IPS-15b (cell line): Measurements from ENCODE around the gene BEST1.
A peak's percentile ranks its signal among the peaks of the same experiment; 100 is the strongest.

Source experiments
- H3K27me3 ChIP-seq: one replicate; pipeline ENCODE4 v1.6.1; 2013; ENCODE audit warnings: low read length; ENCODE audit not compliant: control insufficient read depth, insufficient read depth
- H3K36me3 ChIP-seq: one replicate; pipeline ENCODE4 v1.6.1; 2013; ENCODE audit warnings: low read length; ENCODE audit not compliant: control insufficient read depth, insufficient read depth
- H3K4me1 ChIP-seq: one replicate; pipeline ENCODE4 v1.6.1; 2013; ENCODE audit warnings: mild to moderate bottlenecking, low read length; ENCODE audit not compliant: control insufficient read depth, insufficient read depth
- H3K4me3 ChIP-seq: one replicate; pipeline ENCODE4 v1.5.1; 2013; ENCODE audit warnings: low read depth, low read length
- H3K9ac ChIP-seq: one replicate; pipeline ENCODE4 v1.6.1; 2013; ENCODE audit warnings: low read depth, mild to moderate bottlenecking, low read length
- H3K9me3 ChIP-seq: one replicate; pipeline ENCODE4 v1.6.1; 2013; ENCODE audit warnings: mild to moderate bottlenecking, low read length; ENCODE audit not compliant: control insufficient read depth, insufficient read depth

BEST1 gene

GRCh38 chr11:61910187-61911127, 39.7 kb upstream of the BEST1 start:
- Histone ChIP-seq H3K36me3 (peaks cover 2% of the 10 kb centered on the region), H3K9me3 (no peaks in the 10 kb centered on the region), H3K4me3 (no peak overlapping the region), H3K27me3 (no peaks in the 10 kb centered on the region), H3K9ac (no peak overlapping the region), H3K4me1 (peaks cover 10% of the 10 kb centered on the region)

- H3K4me3 ChIP-seq = no peak overlapping the region
- H3K27me3 ChIP-seq = no peaks in the 10 kb centered on the region
- H3K36me3 ChIP-seq = peaks cover 2% of the 10 kb centered on the region
- H3K9ac ChIP-seq = no peak overlapping the region
- peaks cover 10% of the 10 kb centered on the region for H3K4me1 ChIP-seq
- H3K9me3 ChIP-seq = no peaks in the 10 kb centered on the region
These were observed 38.9 kb upstream of the BEST1 start for GRCh38 chr11:61911128-61911700.

GRCh38 chr11:61911701-61912529, 38.2 kb upstream of the BEST1 start:
- Histone ChIP-seq H3K27me3 (peaks cover 4% of the 10 kb centered on the region), H3K4me1 (peaks cover 10% of the 10 kb centered on the region), H3K4me3 (no peak overlapping the region), H3K9ac (no peak overlapping the region), H3K9me3 (no peaks in the 10 kb centered on the region), H3K36me3 (peaks cover 2% of the 10 kb centered on the region)

- H3K9me3 ChIP-seq = no peaks in the 10 kb centered on the region
- H3K4me3 ChIP-seq = no peak overlapping the region
- peaks cover 4% of the 10 kb centered on the region for H3K27me3 ChIP-seq
- H3K36me3 ChIP-seq = no peaks in the 10 kb centered on the region
- no peak overlapping the region for H3K9ac ChIP-seq
- H3K4me1 ChIP-seq = peaks cover 10% of the 10 kb centered on the region
These were observed 37.6 kb upstream of the BEST1 start for GRCh38 chr11:61912530-61912898.

GRCh38 chr11:61912991-61913698, 37.0 kb upstream of the BEST1 start:
- Histone ChIP-seq H3K9me3 (no peaks in the 10 kb centered on the region), H3K27me3 (peaks cover 9% of the 10 kb centered on the region), H3K4me3 (no peak overlapping the region), H3K36me3 (no peaks in the 10 kb centered on the region), H3K9ac (no peak overlapping the region), H3K4me1 (peaks cover 12% of the 10 kb centered on the region)

GRCh38 chr11:61913699-61914395, 36.3 kb upstream of the BEST1 start:
- Histone ChIP-seq H3K9me3 (no peaks in the 10 kb centered on the region), H3K4me3 (no peak overlapping the region), H3K27me3 (peaks cover 14% of the 10 kb centered on the region), H3K36me3 (no peaks in the 10 kb centered on the region), H3K4me1 (peaks cover 7% of the 10 kb centered on the region), H3K9ac (no peak overlapping the region)

- no peak overlapping the region for H3K9ac ChIP-seq
- no peak overlapping the region for H3K4me3 ChIP-seq
- H3K9me3 ChIP-seq = no peaks in the 10 kb centered on the region
- H3K27me3 ChIP-seq = peaks cover 14% of the 10 kb centered on the region
- H3K36me3 ChIP-seq = no peaks in the 10 kb centered on the region
- peaks cover 2% of the 10 kb centered on the region for H3K4me1 ChIP-seq
These were observed 35.5 kb upstream of the BEST1 start for GRCh38 chr11:61914471-61915171.

- Histone ChIP-seq H3K4me1 (peaks cover 2% of the 10 kb centered on the region), H3K9me3 (no peaks in the 10 kb centered on the region), H3K4me3 (peak overlapping the region; percentile 60), H3K36me3 (no peaks in the 10 kb centered on the region), H3K27me3 (peaks cover 14% of the 10 kb centered on the region), H3K9ac (no peak overlapping the region)
These were observed 33.3 kb upstream of the BEST1 start for GRCh38 chr11:61916737-61917333.

- Histone ChIP-seq H3K9me3 (no peaks in the 10 kb centered on the region), H3K4me3 (peak within 1 kb of the TSS; percentile 60), H3K9ac (no peak within 1 kb of the TSS)
These were observed 32.6 kb upstream of the BEST1 start, which contains the start of gene RAB3IL1 for GRCh38 chr11:61917334-61918109. Gene RAB3IL1, minus strand, starts transcription at chr11:61917566. Its CDS starts 199 bp downstream, at chr11:61917367.

More at GRCh38 chr11:61917334-61918109, 32.6 kb upstream of the BEST1 start, which contains the start of gene RAB3IL1:
- Histone ChIP-seq H3K36me3 (no peaks in the 10 kb centered on the region), H3K27me3 (peaks cover 14% of the 10 kb centered on the region), H3K4me1 (peaks cover 2% of the 10 kb centered on the region)
